Measurements from ENCODE around the gene COQ8A.

The COQ8A gene

DNA sequence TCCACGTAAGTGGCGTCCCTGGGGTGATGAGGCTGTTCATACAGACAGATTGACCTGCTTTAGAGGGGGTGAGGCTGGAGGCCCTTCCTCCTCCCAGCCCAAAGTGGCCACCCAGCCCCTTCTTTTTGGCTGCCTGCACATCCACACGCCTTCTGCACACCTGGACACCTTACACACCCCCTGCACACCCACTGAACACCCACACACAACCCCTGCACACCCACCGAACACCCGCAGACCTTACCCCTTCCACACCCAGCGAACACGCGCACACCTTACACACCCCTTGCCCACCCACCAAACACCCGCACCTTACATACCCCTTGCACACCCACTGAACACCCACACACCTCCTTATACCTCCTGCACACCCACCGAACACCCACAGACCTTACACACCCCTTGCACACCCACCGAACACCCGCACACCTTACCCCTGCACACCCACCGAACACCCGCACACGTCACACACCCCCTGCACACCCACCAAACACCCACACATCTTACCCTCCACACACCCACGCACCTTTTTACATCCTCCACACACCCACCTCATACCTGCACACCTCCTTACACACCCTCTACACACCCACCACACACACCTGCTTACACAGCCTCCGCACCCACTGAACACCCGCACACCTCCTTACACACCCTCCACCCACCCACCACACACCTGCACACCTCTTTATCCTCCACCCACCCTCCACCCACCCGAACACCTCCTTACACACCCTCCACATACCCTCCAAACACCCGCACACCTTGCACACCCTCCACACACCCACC, 37.7 kb downstream of the COQ8A start:
- TF ChIP-seq, protein P1, sequence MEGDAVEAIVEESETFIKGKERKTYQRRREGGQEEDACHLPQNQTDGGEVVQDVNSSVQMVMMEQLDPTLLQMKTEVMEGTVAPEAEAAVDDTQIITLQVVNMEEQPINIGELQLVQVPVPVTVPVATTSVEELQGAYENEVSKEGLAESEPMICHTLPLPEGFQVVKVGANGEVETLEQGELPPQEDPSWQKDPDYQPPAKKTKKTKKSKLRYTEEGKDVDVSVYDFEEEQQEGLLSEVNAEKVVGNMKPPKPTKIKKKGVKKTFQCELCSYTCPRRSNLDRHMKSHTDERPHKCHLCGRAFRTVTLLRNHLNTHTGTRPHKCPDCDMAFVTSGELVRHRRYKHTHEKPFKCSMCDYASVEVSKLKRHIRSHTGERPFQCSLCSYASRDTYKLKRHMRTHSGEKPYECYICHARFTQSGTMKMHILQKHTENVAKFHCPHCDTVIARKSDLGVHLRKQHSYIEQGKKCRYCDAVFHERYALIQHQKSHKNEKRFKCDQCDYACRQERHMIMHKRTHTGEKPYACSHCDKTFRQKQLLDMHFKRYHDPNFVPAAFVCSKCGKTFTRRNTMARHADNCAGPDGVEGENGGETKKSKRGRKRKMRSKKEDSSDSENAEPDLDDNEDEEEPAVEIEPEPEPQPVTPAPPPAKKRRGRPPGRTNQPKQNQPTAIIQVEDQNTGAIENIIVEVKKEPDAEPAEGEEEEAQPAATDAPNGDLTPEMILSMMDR (conservative IDR thresholded peaks at IDR 0.05; ENCODE audit: control insufficient read depth, insufficient read depth, low read depth, low read length) = no peak
- no peak overlapping the region for H3K4me3 ChIP-seq (ENCODE audit: control insufficient read depth, low read depth, low read length)
- DNase-seq (ENCODE audit: low read depth) = no peak

- TF ChIP-seq, protein P1 (conservative IDR thresholded peaks at IDR 0.05; ENCODE audit: control insufficient read depth, insufficient read depth, low read depth, low read length) = no peak
- DNase-seq (ENCODE audit: low read depth) = no peak
- no peak overlapping the region for H3K4me3 ChIP-seq (ENCODE audit: control insufficient read depth, low read depth, low read length)
Observed at GRCh38 chr1:226978432-226979114, 38.5 kb downstream of the COQ8A start.

- TF ChIP-seq, protein P1 (conservative IDR thresholded peaks at IDR 0.05; ENCODE audit: control insufficient read depth, insufficient read depth, low read depth, low read length) = no peak
- H3K4me3 ChIP-seq (ENCODE audit: control insufficient read depth, low read depth, low read length) = no peak overlapping the region
- DNase-seq (ENCODE audit: low read depth) = no peak
Observed at GRCh38 chr1:226979115-226979516, 39.0 kb downstream of the COQ8A start.

GRCh38 chr1:226979517-226980121, 39.5 kb downstream of the COQ8A start:
- H3K4me3 ChIP-seq (ENCODE audit: control insufficient read depth, low read depth, low read length) = no peak overlapping the region
- TF ChIP-seq, protein P1 (conservative IDR thresholded peaks at IDR 0.05; ENCODE audit: control insufficient read depth, insufficient read depth, low read depth, low read length) = no peak
- DNase-seq (ENCODE audit: low read depth) = no peak

DNA sequence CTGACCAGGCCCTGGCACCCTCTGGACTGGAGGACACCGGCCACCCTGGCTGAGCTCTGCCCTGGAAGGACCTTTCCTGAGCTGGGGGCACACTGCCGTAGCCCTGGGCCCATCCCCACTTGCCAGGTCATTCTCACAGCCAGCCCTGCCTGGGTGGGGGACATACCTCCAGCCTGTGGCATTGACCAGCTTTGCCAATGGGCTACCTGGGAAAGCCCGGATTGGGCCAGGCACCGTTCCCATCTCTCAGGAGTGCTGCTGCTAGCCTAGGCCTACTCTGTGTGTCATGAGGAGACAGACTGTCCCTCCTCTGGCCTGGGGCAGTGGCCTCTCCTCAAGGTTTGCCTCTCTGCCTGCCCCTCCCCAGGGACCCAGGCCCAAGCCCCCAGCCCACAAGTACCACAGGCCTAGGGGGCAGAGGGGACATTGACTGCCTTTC, 40.0 kb downstream of the COQ8A start:
- no peak for DNase-seq (ENCODE audit: low read depth)
- no peak overlapping the region for H3K4me3 ChIP-seq (ENCODE audit: control insufficient read depth, low read depth, low read length)
- TF ChIP-seq, protein P1 (conservative IDR thresholded peaks at IDR 0.05; ENCODE audit: control insufficient read depth, insufficient read depth, low read depth, low read length) = no peak

- TF ChIP-seq, protein P1 (conservative IDR thresholded peaks at IDR 0.05; ENCODE audit: control insufficient read depth, insufficient read depth, low read depth, low read length) = no peak
- no peak overlapping the region for H3K4me3 ChIP-seq (ENCODE audit: control insufficient read depth, low read depth, low read length)
- no peak for DNase-seq (ENCODE audit: low read depth)
Observed at GRCh38 chr1:226980565-226981385, 40.7 kb downstream of the COQ8A start.
